ENCODE results near the gene PLEKHH1. TPM values are rescaled to one million over a fixed set of nuclear protein-coding genes. Genes with fewer than 3 reads are reported as not detected.

Gene PLEKHH1
- total and polyA plus RNA-seq, 9 of the 15 experiments (the other 6 are each of a cell fraction or from before 2014, with no cell fraction given), result 0.76 to 5.9 (median 2.9) TPM

DNA sequence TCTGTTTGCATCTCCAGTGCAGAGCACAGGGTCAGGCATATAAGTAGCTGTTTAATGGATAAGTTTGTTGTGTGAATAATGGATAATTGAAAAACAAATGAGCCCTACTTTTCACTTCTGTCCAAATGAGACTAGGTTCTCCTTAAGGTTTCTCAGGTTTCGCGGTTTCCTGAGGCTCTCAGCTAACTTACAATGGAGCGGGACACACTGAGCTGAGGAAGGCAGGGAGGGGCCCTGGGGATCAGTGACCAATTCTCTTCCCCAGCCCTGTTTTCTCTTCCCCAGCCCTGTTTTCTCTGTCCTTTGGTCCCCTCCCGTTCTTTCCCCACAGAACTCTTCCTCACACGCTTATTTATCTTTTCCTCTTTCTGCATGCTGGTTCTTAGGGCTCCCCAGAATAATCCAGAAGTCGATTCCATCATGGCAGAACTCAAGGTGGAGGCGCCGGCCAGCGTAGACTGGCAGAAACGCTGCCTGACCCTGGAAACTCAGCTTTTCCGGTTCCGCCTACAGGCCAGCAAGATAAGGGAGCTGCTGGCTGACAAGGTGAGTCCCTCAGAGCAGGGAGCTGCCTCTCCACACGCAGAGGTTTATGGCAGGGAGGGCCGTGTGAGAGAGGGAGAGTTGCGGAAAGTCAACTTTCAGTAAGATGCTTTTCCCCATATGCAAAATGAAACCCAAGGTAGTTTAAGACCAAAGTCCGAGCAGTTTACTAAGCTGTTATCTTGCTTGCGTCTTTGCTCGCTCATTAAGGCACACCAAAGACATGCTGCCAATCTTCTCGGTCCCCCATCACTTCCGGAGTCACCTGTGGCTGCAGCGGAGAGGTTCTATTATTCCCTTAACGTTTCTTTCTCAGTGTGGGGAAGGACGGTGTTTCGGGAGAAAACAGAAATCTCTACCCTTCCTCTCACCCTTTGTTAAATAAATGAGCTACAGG, 8.6 kb downstream of the PLEKHH1 start (continued):
- TF ChIP-seq, protein P1, sequence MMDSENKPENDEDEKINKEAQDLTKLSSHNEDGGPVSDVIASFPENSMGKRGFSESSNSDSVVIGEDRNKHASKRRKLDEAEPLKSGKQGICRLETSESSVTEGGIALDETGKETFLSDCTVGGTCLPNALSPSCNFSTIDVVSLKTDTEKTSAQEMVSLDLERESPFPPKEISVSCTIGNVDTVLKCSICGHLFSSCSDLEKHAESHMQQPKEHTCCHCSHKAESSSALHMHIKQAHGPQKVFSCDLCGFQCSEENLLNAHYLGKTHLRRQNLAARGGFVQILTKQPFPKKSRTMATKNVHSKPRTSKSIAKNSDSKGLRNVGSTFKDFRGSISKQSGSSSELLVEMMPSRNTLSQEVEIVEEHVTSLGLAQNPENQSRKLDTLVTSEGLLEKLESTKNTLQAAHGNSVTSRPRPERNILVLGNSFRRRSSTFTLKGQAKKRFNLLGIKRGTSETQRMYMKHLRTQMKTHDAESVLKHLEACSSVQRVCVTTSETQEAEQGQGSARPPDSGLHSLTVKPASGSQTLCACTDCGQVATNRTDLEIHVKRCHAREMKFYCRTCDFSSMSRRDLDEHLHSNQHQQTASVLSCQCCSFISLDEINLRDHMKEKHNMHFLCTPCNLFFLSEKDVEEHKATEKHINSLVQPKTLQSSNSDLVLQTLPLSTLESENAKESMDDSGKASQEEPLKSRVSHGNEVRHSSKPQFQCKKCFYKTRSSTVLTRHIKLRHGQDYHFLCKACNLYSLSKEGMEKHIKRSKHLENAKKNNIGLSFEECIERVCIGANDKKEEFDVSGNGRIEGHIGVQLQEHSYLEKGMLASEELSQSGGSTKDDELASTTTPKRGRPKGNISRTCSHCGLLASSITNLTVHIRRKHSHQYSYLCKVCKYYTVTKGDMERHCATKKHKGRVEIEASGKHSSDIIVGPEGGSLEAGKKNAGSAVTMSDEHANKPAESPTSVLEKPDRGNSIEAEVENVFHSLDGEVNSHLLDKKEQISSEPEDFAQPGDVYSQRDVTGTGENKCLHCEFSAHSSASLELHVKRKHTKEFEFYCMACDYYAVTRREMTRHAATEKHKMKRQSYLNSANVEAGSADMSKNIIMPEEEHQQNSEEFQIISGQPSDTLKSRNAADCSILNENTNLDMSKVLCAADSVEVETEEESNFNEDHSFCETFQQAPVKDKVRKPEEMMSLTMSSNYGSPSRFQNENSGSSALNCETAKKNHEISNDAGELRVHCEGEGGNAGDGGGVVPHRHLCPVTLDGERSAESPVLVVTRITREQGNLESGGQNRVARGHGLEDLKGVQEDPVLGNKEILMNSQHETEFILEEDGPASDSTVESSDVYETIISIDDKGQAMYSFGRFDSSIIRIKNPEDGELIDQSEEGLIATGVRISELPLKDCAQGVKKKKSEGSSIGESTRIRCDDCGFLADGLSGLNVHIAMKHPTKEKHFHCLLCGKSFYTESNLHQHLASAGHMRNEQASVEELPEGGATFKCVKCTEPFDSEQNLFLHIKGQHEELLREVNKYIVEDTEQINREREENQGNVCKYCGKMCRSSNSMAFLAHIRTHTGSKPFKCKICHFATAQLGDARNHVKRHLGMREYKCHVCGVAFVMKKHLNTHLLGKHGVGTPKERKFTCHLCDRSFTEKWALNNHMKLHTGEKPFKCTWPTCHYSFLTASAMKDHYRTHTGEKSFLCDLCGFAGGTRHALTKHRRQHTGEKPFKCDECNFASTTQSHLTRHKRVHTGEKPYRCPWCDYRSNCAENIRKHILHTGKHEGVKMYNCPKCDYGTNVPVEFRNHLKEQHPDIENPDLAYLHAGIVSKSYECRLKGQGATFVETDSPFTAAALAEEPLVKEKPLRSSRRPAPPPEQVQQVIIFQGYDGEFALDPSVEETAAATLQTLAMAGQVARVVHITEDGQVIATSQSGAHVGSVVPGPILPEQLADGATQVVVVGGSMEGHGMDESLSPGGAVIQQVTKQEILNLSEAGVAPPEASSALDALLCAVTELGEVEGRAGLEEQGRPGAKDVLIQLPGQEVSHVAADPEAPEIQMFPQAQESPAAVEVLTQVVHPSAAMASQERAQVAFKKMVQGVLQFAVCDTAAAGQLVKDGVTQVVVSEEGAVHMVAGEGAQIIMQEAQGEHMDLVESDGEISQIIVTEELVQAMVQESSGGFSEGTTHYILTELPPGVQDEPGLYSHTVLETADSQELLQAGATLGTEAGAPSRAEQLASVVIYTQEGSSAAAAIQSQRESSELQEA (IDR thresholded peaks at IDR 0.05; ENCODE audit: low read depth), result no peak
- TF ChIP-seq, protein P2, sequence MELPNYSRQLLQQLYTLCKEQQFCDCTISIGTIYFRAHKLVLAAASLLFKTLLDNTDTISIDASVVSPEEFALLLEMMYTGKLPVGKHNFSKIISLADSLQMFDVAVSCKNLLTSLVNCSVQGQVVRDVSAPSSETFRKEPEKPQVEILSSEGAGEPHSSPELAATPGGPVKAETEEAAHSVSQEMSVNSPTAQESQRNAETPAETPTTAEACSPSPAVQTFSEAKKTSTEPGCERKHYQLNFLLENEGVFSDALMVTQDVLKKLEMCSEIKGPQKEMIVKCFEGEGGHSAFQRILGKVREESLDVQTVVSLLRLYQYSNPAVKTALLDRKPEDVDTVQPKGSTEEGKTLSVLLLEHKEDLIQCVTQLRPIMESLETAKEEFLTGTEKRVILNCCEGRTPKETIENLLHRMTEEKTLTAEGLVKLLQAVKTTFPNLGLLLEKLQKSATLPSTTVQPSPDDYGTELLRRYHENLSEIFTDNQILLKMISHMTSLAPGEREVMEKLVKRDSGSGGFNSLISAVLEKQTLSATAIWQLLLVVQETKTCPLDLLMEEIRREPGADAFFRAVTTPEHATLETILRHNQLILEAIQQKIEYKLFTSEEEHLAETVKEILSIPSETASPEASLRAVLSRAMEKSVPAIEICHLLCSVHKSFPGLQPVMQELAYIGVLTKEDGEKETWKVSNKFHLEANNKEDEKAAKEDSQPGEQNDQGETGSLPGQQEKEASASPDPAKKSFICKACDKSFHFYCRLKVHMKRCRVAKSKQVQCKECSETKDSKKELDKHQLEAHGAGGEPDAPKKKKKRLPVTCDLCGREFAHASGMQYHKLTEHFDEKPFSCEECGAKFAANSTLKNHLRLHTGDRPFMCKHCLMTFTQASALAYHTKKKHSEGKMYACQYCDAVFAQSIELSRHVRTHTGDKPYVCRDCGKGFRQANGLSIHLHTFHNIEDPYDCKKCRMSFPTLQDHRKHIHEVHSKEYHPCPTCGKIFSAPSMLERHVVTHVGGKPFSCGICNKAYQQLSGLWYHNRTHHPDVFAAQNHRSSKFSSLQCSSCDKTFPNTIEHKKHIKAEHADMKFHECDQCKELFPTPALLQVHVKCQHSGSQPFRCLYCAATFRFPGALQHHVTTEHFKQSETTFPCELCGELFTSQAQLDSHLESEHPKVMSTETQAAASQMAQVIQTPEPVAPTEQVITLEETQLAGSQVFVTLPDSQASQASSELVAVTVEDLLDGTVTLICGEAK (IDR thresholded peaks at IDR 0.05), result peak; percentile 72
- TF ChIP-seq, protein P2 (CRISPR knock-in tag; IDR thresholded peaks at IDR 0.05), result no peak
- TF ChIP-seq CTBP1 (IDR thresholded peaks at IDR 0.05; ENCODE audit: borderline replicate concordance) (peak; percentile 67; the same call in 1 of the 2 replicates), SAFB (IDR thresholded peaks at IDR 0.05; ENCODE audit: borderline replicate concordance, low read depth, low read length) (no peak)
- TF ChIP-seq, protein P3, sequence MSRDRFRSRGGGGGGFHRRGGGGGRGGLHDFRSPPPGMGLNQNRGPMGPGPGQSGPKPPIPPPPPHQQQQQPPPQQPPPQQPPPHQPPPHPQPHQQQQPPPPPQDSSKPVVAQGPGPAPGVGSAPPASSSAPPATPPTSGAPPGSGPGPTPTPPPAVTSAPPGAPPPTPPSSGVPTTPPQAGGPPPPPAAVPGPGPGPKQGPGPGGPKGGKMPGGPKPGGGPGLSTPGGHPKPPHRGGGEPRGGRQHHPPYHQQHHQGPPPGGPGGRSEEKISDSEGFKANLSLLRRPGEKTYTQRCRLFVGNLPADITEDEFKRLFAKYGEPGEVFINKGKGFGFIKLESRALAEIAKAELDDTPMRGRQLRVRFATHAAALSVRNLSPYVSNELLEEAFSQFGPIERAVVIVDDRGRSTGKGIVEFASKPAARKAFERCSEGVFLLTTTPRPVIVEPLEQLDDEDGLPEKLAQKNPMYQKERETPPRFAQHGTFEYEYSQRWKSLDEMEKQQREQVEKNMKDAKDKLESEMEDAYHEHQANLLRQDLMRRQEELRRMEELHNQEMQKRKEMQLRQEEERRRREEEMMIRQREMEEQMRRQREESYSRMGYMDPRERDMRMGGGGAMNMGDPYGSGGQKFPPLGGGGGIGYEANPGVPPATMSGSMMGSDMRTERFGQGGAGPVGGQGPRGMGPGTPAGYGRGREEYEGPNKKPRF (IDR thresholded peaks at IDR 0.05; ENCODE audit: low read depth, low read length), result no peak

All from K562 (cell line).